Glutamatergic neuron (in vitro differentiated cells): Measurements from ENCODE around the gene DNAH6. TPM values are rescaled to one million over a fixed set of nuclear protein-coding genes. Genes with fewer than 3 reads are reported as not detected.

Source experiments
- DNase-seq: peaks from one replicate; pipeline ENCODE4 v3.0.0; 2022
- H3K27ac Mint-ChIP-seq: one replicate; pipeline ENCODE4 v1.8.0; 2020; ENCODE audit warnings: mild to moderate bottlenecking, mixed read lengths, inconsistent platforms; ENCODE audit not compliant: unreplicated experiment
- H3K27me3 Mint-ChIP-seq: one replicate; pipeline ENCODE4 v1.8.0; 2020; ENCODE audit warnings: mild to moderate bottlenecking, moderate library complexity, mixed read lengths, inconsistent platforms; ENCODE audit not compliant: unreplicated experiment
- H3K36me3 Mint-ChIP-seq: one replicate; pipeline ENCODE4 v1.8.0; 2020; ENCODE audit warnings: mild to moderate bottlenecking, mixed read lengths, inconsistent platforms; ENCODE audit not compliant: unreplicated experiment
- H3K4me1 Mint-ChIP-seq: one replicate; pipeline ENCODE4 v1.8.0; 2020; ENCODE audit warnings: mild to moderate bottlenecking, low read depth, mixed read lengths, inconsistent platforms; ENCODE audit not compliant: unreplicated experiment
- H3K4me3 Mint-ChIP-seq: one replicate; pipeline ENCODE4 v1.8.0; 2020; ENCODE audit warnings: mild to moderate bottlenecking, mixed read lengths, inconsistent platforms; ENCODE audit not compliant: unreplicated experiment
- H3K9me3 Mint-ChIP-seq: one replicate; pipeline ENCODE4 v1.8.0; 2020; ENCODE audit warnings: mild to moderate bottlenecking, moderate library complexity, mixed read lengths, inconsistent platforms; ENCODE audit not compliant: unreplicated experiment
- CTCF ChIP-seq: fragments of 200-600 bp; sonication (generic); IDR thresholded peaks from one replicate; pipeline ENCODE4 v1.5.0; 2021; ENCODE audit not compliant: partially characterized antibody, unreplicated experiment
- total RNA-seq: library from RNA; stranded (reverse); fragmentation: NEBNext Ultra II Directional; extraction: Animal tissue kit (Norgen Biotek cat#: 25700); gene quantifications from one replicate; pipeline ENCODE4 v1.2.1, GENCODE V29; 2021; ENCODE audit not compliant: unreplicated experiment

Gene DNAH6
- total RNA-seq, 1 donor from 2014 or later: 0.86 TPM

GRCh38 chr2:84713441-84713840 is 197.1 kb downstream of the DNAH6 start:
- H3K27me3 Mint-ChIP-seq: peaks cover 3% of the 10 kb centered on the region

GRCh38 chr2:84716564-84716963 is 200.3 kb downstream of the DNAH6 start:
- Mint-ChIP-seq H3K27ac (no peak overlapping the region), H3K4me1 (no peaks in the 10 kb centered on the region), H3K4me3 (no peak overlapping the region), H3K36me3 (no peaks in the 10 kb centered on the region), H3K9me3 (no peaks in the 10 kb centered on the region), H3K27me3 (no peaks in the 10 kb centered on the region)
- DNase-seq: no peak
- TF ChIP-seq CTCF: no peak

More at GRCh38 chr2:84713441-84713840, 197.1 kb downstream of the DNAH6 start:
- H3K36me3 Mint-ChIP-seq: no peaks in the 10 kb centered on the region
- DNase-seq: no peak
- no peak overlapping the region for H3K4me3 Mint-ChIP-seq
- TF ChIP-seq CTCF: no peak
- no peaks in the 10 kb centered on the region for H3K9me3 Mint-ChIP-seq
- H3K27ac Mint-ChIP-seq: no peak overlapping the region
- no peaks in the 10 kb centered on the region for H3K4me1 Mint-ChIP-seq

DNA sequence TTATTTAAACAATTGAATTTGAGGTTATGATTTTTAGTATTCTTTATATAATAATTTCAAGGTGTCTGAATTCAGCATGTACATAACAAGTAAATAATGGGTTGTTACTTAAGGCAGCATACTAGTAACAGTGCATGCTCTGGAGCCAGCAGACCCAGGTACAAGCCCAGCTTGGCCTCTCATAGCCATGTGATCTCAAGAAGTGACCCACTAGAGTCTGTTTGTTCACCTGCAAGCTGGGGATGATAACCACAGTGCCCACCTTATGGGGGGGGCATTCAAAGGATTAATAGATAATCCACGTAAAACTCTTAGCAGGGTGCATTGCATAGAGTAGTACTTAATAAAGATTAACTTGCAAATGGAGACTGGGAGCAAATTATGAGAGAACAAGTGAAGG is 201.0 kb downstream of the DNAH6 start:
- no peaks in the 10 kb centered on the region for H3K36me3 Mint-ChIP-seq
- DNase-seq: no peak
- H3K4me3 Mint-ChIP-seq: no peak overlapping the region
- no peak overlapping the region for H3K27ac Mint-ChIP-seq
- no peaks in the 10 kb centered on the region for H3K27me3 Mint-ChIP-seq
- H3K4me1 Mint-ChIP-seq: no peaks in the 10 kb centered on the region
- no peak for TF ChIP-seq CTCF
- no peaks in the 10 kb centered on the region for H3K9me3 Mint-ChIP-seq

- Mint-ChIP-seq H3K27me3 (peaks cover 2% of the 10 kb centered on the region), H3K4me3 (no peak overlapping the region), H3K4me1 (no peaks in the 10 kb centered on the region), H3K9me3 (no peaks in the 10 kb centered on the region), H3K36me3 (no peaks in the 10 kb centered on the region), H3K27ac (no peak overlapping the region)
- TF ChIP-seq CTCF: no peak
- DNase-seq: no peak
Measured at GRCh38 chr2:84719434-84719833, 203.1 kb downstream of the DNAH6 start.

DNA sequence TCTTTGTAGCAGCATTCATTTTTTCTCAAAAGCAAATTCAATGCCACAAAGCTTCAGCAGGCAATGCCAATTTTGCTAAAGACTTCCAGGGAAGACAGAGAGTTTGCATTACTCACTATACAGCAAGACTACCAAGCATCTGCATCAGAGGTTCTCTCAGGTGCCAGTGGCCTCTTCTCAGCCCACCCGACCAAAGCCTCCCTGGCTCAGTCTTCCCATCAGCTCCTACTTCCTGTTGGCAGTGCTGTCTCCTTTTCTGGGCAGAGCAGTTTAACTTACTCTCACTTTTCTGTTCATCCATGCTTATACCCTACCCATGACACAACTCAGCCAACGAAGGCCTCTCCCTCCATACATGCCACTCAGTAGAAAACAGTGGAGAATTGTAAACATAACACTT is 207.5 kb downstream of the DNAH6 start:
- DNase-seq: no peak
- Mint-ChIP-seq H3K4me3 (no peak overlapping the region), H3K27me3 (peaks cover 2% of the 10 kb centered on the region), H3K27ac (no peak overlapping the region), H3K4me1 (no peaks in the 10 kb centered on the region), H3K9me3 (no peaks in the 10 kb centered on the region), H3K36me3 (no peaks in the 10 kb centered on the region)
- no peak for TF ChIP-seq CTCF
